GM18517 (cell line): ENCODE data around the gene LAMA3.

ENCODE experiments used
- ATAC-seq: cut with Tn5 transposase; IDR thresholded peaks from one replicate; pipeline ENCODE4 v1.9.1; 2021; ENCODE audit warnings: mild to moderate bottlenecking, moderate library complexity; ENCODE audit not compliant: unreplicated experiment

The LAMA3 gene

DNA sequence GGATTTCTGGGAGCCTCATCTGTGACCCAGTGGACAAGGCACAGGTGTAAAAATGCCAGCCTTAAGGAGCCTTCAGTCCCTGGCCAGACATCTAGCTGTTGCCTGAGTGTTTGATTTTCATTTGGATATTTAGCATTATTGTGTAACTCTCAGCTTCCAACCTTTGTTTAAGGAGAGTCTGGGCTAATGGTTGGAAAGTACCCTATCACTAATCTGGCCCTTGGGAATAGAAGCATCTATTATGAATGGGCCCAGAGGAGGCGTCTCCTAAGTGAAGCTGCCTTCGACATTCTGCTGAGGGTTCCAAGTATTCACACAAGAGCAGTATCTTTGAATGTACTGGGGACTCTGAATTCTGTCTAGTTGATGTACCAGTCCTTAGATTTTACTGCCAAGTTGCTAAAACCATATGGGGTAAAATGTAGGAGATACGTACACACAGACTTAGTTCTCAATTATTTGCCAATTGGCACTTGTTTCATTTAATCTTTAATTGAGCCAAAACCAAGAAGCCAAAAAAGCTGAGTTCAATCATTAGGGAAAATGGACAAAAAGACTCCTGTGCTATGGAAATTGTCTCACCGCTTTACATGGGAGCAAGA is 19.3 kb upstream of the LAMA3 start:
- ATAC-seq: no peak

DNA sequence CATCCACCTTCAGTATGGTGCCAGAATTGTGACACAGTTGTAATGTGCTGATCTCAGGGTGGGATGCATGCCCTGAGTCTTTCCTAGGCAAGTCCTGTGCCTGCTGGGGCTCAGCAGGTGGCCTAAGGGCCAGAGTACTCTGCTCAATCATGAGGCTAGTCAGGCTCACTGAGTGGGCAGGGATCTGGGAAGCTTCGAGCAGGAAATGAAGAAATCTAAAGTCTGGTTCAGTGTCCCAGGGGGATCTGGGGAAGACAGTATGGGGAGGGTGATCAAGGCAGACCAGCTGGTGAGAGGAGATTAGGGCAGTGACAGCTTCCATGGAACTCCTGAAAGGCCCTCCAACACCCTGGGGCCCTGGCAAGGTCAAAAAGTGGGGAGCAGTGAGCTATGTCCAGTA is 17.7 kb upstream of the LAMA3 start:
- no peak for ATAC-seq

DNA sequence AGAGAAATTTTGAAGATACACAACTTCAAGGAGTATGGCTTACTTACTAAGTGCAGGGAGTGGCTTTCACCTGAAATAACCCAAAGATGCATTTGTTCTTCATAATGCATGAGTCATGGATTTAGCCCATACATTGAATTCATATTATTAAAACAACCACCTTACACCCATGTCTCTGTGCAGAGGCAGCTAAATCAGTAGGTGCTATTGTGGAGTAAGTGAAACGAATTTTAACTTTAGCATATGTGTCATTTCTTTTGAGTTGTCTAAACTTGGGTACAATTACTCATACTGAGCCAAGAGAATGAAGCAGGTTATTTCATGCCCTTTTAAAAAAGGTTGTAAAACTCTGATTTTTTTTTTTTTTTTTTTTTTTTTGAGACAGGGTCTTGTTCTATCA is 15.5 kb upstream of the LAMA3 start:
- no peak for ATAC-seq

DNA sequence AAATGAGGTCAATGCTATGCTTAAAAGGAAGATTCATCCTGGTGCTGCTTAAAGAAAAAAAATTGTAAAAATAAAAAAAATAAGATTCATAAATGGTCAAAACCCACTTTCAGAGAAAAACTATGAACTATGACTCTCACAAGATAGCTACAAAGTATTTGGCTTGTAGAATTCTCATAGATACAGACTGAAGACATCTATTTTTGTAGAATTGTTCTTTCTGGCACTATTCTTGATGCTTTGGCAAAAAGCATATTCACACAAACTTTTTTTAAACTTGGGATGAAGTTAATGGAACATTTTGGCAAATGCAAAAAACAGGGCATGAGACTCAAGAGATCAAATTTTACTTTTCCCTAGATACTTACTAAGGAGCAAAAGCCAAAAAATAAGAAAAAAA is 14.0 kb upstream of the LAMA3 start:
- no peak for ATAC-seq

DNA sequence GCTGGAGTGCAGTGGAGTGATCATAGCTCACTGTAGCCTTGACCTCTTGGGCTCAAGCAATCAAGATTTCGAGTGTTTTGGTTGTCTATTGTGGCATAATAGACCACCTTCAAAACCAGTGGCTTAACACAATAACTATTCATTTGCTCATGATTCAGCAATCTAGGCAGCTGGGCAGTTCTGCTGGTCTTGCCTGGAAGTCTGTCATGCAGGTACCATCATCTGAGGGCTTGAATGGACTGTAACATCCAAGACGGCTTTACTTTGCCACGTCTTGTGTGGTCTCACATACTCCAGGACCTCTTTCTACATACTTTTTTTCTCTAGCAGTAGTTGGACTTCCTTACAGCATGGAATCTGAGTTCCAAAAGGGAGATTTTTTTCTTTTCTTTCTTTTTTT is 13.4 kb upstream of the LAMA3 start:
- ATAC-seq: no peak

DNA sequence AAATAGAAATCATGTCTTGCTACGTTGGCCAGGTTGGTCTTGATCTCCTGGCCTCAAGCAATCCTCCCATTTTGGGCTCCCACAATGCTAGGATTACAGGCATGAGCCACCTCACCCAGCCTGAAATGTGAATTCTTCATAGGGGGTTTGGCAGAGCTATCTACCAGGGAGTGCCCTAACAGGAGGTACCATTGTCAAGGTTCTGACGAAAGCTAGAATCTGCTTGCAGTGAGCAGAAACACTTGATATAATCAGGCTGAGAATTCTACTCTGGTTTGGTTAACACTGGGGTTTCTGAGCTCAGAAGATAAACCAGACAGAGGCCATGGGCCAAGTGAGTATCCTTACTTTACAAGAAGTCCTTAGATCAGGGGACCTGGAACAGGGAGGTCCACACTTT is 7.2 kb upstream of the LAMA3 start:
- no peak for ATAC-seq

DNA sequence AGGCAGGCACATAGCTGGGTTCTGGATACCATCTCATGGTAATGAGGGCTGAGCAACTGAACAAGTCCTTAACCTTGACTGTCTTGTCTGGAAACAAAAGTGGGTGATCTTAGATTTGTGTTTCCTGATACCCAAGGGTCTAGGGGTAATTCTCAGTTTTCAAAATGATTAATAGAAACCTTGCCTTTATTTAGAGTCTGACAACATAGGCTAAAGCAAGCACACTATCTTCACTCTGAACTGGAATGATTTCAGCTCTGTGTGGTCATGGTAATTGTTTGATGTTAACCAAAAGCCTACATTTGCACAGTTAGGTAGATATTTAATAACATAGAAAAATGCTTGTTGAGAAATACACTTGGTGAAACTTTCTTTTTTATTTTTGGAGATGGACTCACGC is 6.8 kb upstream of the LAMA3 start:
- no peak for ATAC-seq

DNA sequence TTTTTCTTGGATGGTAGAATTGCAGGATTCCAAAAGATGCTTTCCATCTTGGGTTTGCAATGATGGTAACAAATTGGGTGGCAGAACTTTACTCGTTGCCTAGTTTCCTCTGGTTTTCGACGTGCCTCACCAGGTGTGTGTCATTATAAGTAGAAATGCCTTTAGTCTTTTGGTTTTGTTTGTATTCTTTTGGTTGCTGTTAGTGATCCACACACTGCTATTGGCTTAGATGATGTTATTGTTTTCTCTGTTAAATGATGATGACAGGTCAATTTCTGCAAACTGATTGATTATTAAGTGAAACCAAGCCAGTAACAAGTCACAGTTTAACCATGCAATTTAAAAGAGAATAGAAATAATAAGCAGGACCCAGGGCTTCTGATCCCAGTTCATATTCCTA is 6.1 kb upstream of the LAMA3 start:
- no peak for ATAC-seq

DNA sequence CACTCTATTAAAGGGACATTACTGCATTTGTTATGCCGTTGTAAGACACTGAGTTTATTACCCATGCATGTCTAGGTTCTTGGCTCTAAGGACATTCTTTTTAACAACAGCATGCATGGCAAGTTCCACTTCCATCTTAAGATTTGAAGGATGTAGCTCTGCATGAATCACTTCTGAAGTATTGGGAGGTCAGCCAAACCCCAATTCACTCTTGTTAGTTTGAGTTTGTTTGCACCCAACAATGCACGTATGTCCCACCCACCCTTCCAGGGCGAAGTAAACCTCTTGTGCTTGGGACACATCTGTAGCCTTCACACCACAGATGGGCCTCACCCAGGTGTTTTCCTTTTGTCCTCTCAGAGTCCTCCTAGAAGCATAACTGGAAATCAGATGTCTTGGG is 5.6 kb upstream of the LAMA3 start:
- no peak for ATAC-seq

DNA sequence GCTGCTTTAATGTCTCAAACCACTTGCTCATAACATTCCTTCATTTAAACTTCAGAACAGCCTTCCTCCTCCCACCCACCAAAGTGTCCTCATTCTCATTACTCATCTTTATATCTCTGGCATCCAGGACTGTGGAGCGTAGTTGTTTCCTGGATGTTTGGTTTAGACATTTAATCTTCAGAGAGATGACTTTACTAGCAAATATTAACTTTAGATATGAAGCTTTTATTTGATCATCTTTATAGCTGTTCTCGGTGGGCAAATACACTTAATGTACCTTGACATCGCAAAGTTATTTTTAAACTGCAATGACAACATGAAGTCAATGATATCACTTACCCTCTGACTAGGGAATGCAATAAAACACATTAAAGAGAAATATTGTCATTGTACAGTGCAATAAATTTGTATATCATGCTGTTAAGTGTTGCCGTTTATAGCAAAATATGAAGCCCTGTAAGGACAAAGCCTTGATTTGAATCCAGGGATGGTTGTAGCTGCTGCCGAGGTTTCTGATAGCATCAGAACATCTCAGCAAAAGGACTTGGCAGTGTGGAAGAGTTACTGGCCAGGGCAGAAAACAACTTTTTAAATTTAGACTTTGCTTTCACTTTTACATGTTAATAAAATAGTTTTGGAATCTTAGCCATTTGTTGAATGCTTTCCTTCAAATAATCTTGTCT is 4.6 kb upstream of the LAMA3 start:
- ATAC-seq: no peak

DNA sequence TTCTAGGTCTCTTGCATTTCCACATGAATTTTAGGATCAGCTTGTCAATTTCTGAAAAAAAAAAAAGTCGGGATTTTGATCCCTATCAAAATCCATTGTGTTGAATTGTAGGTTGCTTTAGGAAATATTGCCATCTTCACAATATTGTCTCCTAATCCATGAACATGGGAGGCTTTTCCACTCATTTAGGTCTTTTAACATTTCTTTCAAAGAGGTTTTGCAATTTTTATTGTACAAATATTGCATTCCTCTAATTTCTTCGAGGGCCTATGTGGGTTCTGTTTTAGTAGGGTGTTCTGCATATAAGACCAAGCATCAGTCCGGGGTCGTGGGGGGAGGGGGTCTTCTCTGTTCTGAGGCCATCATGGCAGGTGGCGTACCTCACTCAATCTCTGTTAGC is 725 bp upstream of the LAMA3 start:
- ATAC-seq: no peak

DNA sequence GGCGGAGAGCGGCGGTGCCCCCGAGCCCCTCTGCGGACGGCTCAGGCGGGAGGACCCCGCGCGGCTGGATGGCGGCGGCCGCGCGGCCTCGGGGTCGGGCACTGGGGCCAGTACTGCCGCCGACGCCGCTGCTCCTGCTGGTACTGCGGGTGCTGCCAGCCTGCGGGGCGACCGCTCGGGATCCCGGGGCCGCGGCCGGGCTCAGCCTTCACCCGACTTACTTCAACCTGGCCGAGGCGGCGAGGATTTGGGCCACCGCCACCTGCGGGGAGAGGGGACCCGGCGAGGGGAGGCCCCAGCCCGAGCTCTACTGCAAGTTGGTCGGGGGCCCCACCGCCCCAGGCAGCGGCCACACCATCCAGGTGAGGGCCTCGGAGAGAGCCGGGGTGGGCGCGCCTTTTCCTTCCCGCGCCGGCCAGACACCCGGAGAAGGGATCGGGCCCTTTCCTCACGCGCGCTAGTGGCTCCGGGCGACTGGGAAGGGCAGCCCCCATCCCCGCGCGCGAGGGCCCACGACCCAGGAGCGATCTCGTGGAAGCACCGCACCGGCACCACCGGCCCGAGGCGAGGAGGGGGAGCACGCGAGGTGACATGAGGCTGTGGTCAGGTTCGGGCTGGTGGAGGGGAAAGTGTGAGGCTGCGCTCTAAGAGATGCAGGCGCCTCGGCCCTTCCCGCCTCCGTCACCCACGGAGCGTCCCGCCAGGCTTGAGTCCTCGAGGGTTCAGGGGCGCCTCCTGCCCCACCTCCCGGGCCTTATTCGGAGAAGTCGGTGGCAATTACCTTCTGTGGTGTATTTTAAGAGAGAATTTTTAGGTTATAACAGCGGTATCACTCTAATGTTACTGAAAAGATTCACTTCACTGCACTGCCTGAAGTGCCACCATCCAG is 607 bp downstream of the LAMA3 start:
- peak; percentile 35 for ATAC-seq

DNA sequence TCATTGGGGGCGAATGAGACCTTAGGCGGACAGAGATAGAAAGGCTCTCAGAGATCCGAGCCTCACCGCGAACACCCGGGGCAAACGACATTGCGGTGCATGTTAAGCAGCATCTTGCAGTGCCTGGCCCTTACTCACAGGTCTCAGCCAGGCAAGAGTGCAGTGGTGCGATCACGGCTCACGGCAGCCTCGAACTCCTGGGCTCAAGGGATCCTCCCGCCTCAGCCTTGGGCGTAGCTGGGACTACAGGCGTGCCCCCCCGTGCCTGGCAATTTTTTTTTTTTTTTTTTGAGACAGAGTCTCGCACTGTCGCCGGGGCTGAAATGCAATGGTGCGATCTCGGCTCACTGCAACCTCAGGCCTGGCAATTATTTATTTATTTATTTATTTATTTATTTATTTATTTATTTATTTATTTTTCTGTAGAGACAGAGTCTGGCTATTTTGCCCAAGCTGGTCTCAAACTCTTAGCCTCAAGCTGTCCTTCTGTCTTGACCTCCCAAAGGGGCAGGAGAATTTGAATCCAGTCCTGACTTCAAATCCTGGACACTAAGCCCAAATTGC is 1.3 kb downstream of the LAMA3 start:
- no peak for ATAC-seq

DNA sequence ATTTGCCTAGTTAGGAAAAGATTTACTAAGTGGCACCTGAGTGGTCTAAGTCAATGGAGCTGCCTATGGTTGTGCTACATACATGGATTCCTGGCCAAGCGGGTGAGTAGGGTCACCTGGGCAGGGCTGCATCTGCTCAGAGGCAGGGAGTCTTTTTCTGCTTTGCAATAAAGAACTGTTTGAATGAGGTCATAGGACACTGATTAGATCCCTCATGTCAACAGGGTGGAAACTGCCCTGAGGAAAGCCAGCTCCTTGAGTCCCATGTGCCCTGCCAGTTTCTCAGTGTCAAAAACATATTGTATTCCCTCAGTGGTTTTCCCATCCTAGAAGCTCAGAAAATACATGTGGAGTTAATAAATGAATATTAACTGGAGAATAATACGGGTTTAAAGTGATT is 4.6 kb downstream of the LAMA3 start:
- ATAC-seq: no peak

DNA sequence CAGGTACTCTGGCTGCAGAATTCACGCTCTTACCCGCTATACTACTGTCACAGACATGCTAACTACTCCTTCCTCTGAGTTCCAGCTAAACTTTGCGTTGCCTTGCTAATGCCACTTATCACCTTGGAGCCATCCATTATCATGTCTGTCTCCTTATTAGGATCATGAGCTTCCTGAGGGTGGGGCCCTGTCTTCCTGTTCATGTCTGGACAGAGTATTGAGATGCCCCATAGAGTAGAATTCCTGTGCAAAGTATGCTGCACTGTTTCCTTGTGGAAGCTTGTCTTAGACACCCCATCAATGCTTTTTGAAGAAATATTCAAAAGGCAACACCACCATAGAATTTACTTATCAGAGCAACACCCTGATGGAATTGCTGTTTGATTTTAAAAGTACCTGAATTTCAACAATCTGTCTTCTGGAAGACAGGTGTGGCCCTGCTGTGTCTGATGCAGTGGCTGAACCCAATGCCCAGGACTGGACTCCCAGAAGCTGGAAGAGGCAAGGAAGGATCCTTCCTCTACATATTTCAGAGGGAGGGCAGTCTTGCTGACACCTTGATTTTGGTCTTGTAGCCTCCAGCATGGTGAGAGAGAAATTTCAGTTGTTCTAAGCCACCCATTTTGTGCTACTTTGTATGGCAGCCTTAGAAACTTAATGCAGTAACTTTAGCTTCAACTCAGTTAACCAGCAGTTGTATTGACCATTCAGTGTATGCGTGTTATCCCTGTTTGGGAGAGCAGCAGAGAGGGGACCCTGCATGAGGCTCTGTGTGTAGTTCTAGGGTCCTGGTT is 5.6 kb downstream of the LAMA3 start:
- ATAC-seq: no peak

DNA sequence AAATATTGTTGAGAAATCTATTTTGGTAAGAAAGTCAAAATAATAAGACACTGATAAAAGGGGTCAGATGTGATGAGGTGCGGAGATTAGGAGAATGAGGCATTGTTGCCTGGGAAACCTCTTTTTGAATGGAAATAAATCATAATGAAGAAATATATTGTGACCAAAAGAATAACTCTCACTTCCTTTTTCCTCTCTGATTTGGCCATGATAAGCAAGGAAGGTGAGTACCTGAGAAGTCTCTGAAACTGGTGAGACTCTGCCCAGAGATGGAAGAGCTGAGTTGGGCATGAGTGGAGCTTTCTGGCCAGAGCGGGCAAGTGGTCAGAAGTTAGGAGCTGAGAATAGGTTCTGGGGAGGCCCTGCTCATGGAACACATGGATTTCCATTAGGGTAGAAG is 11.8 kb downstream of the LAMA3 start:
- ATAC-seq: no peak

DNA sequence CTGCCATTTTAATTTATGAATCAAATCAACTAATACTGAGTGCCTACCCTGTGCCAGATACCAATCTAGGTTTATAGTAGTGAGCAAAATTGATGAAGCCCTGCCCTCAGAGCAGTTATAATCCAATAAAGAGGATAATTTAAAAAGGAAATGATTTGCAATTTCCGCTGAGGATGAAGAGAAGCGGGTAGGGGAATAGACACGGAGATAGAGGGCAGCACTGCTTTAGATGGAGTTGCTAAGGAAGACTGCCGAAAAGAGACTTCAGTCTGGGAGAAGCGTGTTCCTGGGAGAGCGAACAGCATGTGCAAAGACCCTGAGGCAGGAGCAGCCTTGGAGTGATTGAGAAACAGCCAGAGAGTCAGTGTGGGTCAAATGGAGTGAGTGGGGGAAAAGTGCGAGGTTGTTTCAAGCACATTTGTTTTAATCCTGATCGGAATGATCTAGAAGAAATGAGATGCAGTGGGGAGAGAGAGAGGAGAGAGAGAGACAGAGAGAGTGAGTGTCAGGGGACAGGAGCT is 12.4 kb downstream of the LAMA3 start:
- no peak for ATAC-seq

DNA sequence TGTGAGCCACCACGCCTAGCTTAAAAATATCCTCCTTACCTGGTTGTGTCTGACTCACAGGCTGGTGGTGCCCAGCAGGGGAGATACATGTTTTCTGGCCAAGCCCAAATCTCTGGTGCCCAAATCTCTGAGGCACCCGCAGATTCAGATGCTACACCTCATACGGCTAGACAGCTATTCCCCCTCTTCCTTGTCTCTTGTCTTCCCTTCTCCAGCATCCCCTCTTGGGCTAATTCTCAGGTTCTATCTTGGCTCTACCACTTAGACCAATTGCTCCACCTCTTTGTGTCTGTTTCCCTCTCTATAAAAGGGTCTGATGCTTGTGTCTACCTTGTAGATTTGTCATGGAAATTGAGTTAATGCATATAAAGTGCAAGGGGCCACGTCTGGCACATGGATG is 13.4 kb downstream of the LAMA3 start:
- no peak for ATAC-seq

DNA sequence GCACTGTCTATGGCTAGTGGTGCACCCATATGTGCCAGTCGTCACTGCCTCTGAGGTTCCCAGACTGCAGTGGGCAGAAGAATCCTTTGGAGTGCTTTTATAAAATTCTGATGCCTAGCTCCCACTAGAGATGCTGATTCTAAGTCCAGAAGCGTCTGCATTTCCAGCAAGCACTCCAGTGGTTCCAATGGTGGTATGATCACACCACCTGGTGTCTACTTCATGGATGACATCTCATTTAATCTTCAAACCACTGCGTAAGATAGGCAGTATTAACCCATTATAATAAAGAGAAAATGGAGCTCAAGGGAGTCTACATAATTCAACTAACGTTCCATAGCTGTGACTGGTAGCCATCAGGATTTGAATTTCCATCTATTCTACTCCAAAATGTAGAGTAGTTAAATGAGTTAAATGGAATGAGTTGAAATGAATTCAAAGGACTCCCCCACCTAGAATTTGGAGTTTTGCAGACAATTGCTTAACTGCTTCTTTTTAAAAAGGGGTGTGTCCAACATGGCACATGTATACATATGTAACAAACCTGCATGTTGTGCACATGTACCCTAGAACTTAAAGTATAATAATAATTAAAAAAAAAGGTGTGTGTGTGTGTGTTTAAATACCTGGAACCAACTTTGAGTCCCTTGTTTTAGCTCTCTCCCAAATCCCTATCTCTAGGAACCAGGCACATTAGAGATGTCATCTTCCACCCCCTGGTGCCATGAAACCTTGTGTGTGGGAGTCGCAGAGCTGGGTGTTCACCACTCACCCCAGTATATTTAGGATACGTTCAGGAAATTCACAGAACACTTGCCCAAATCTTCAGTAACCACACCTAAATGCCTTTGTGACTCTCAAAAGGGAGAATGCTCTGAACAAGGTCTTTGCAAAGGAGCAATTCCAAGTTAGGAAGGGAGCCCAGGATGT is 14.1 kb downstream of the LAMA3 start:
- ATAC-seq: no peak

DNA sequence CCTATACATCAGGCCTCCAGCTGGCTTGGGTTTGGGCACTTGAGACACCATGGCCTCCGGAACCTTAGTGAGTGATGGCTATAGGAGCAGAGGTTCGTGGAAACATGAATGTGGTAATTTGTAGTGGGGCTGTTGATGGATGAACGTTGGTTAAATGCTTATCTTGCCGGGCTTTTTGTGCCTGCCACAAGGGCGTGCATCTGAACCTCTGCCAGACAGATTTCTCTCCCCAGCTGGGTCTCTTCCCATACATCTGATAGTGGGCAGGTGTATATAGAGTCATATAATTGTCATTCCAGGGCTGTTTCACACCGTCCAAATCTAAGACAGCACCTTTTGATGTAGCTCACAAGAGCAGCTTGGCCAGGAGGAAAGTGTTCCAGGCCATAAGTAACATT is 14.7 kb downstream of the LAMA3 start:
- no peak for ATAC-seq
